IMR-90 (cell line): ENCODE measurements around the gene VRK2. TPM values are rescaled to one million over a fixed set of nuclear protein-coding genes. Genes with fewer than 3 reads are reported as not detected.

Source experiments
- ATAC-seq: fragments of 200-7000 bp; cut with Tn5 transposase; 2 replicates; pipeline ENCODE4 v1.9.1; 2020; ENCODE audit warnings: low read depth, mild to moderate bottlenecking, moderate library complexity
- BruUV-seq: library from RNA; stranded (reverse); fragments of 400-500 nt; replicated peaks from 2 replicates; lab custom pipeline; 2021; lab: Mats Ljungman, UMichigan
- CTCF ChIA-PET: fragments of 300-600 bp; formaldehyde crosslinking; extraction: SDS; loops from one replicate; lab custom pipeline; 2021; ENCODE audit warnings: antibody characterized with exemption; lab: Yijun Ruan, JAX
- POLR2A ChIA-PET: fragments of 300-600 bp; sonication (Branson Sonifier 250); formaldehyde crosslinking; loops from one replicate; lab custom pipeline; 2022; ENCODE audit warnings: antibody characterized with exemption; ENCODE audit not compliant: unreplicated experiment; lab: Charles Lee
- DNase-seq: peaks from one replicate; pipeline ENCODE4 v3.0.0; 2013
- H2AFZ ChIP-seq: replicated peaks from 2 replicates; pipeline ENCODE3; 2013; ENCODE audit warnings: low read length, mild to moderate bottlenecking; ENCODE audit not compliant: poor library complexity
- H2AK5ac ChIP-seq: 2 replicates; pipeline ENCODE4 v1.6.1; 2013; ENCODE audit warnings: low read depth, low read length, inconsistent platforms
- H2AK9ac ChIP-seq: replicated peaks from 2 replicates; pipeline ENCODE3; 2013; ENCODE audit warnings: mild to moderate bottlenecking, low read depth, low read length, moderate library complexity; ENCODE audit not compliant: poor library complexity
- H2BK120ac ChIP-seq: 2 replicates; pipeline ENCODE4 v1.6.1; 2013; ENCODE audit warnings: low read depth, low read length, inconsistent platforms
- H2BK15ac ChIP-seq: 3 replicates; pipeline ENCODE4 v1.6.1; 2013; ENCODE audit warnings: low read depth, low read length, inconsistent platforms
- H2BK20ac ChIP-seq: 2 replicates; pipeline ENCODE4 v1.6.1; 2013; ENCODE audit warnings: low read depth, mild to moderate bottlenecking, inconsistent platforms, low read length, moderate library complexity
- H2BK5ac ChIP-seq: 2 replicates; pipeline ENCODE4 v1.6.1; 2013; ENCODE audit warnings: mild to moderate bottlenecking, low read depth, low read length, inconsistent platforms; ENCODE audit not compliant: poor library complexity, severe bottlenecking
- H3K14ac ChIP-seq: replicated peaks from 2 replicates; pipeline ENCODE4 v1.6.1; 2013; ENCODE audit warnings: low read depth, low read length, inconsistent platforms
- H3K18ac ChIP-seq: 2 replicates; pipeline ENCODE4 v1.6.1; 2013; ENCODE audit warnings: low read depth, low read length, control low read depth
- H3K23ac ChIP-seq: 2 replicates; pipeline ENCODE4 v1.6.1; 2013; ENCODE audit warnings: low read depth, low read length, inconsistent platforms
- H3K27ac ChIP-seq: 2 replicates; pipeline ENCODE4 v1.5.1; 2013; ENCODE audit warnings: mild to moderate bottlenecking, control low read depth, low read length; ENCODE audit not compliant: insufficient read depth
- H3K27me3 ChIP-seq: 2 replicates; pipeline ENCODE4 v1.6.1; 2013; ENCODE audit warnings: low read length; ENCODE audit not compliant: control insufficient read depth, insufficient read depth
- H3K36me3 ChIP-seq: 2 replicates; pipeline ENCODE4 v1.6.1; 2013; ENCODE audit warnings: low read length, mixed read lengths; ENCODE audit not compliant: control insufficient read depth, insufficient read depth
- H3K4ac ChIP-seq: 2 replicates; pipeline ENCODE4 v1.6.1; 2013; ENCODE audit warnings: low read depth, low read length, inconsistent platforms
- H3K4me1 ChIP-seq: 2 replicates; pipeline ENCODE4 v1.6.1; 2013; ENCODE audit warnings: low read length, mixed read lengths; ENCODE audit not compliant: control insufficient read depth, insufficient read depth
- H3K4me2 ChIP-seq: 2 replicates; pipeline ENCODE4 v1.6.1; 2013; ENCODE audit warnings: low read depth, mild to moderate bottlenecking, control low read depth, low read length, moderate library complexity
- H3K4me3 ChIP-seq: 2 replicates; pipeline ENCODE4 v1.5.1; 2013; ENCODE audit warnings: low read depth, mild to moderate bottlenecking, control low read depth, low read length, moderate library complexity; ENCODE audit not compliant: insufficient read depth
- H3K56ac ChIP-seq: 2 replicates; pipeline ENCODE4 v1.6.1; 2013; ENCODE audit warnings: low read length, inconsistent platforms; ENCODE audit not compliant: insufficient read depth; ENCODE audit errors: extremely low read depth
- H3K79me1 ChIP-seq, 2 experiments: 2 replicates each; pipeline ENCODE4 v1.6.1; 2013; ENCODE audit warnings: low read length in 2 of 2, inconsistent platforms in 1 of 2, low read depth in 1 of 2
- H3K9ac ChIP-seq: 2 replicates; pipeline ENCODE4 v1.6.1; 2013; ENCODE audit warnings: low read depth, low read length, control low read depth
- H3K9me1 ChIP-seq: 2 replicates; pipeline ENCODE4 v1.6.1; 2013; ENCODE audit warnings: low read length, inconsistent platforms; ENCODE audit not compliant: insufficient read depth
- H3K9me3 ChIP-seq: 2 replicates; pipeline ENCODE4 v1.6.1; 2013; ENCODE audit warnings: low read length; ENCODE audit not compliant: control insufficient read depth, insufficient read depth
- H4K20me1 ChIP-seq: 2 replicates; pipeline ENCODE4 v1.6.1; 2013; ENCODE audit warnings: low read length, inconsistent platforms; ENCODE audit not compliant: insufficient read depth
- H4K5ac ChIP-seq: 2 replicates; pipeline ENCODE4 v1.6.1; 2013; ENCODE audit warnings: mild to moderate bottlenecking, low read depth, low read length, control low read depth
- H4K8ac ChIP-seq, 2 experiments: 2 replicates each; pipeline ENCODE4 v1.6.1; 2013; ENCODE audit warnings: low read depth in 2 of 2, low read length in 2 of 2, control low read depth in 1 of 2, inconsistent platforms in 1 of 2
- H4K91ac ChIP-seq: 2 replicates; pipeline ENCODE4 v1.6.1; 2013; ENCODE audit warnings: low read depth, low read length, inconsistent platforms; ENCODE audit not compliant: insufficient read depth
- BHLHE40 ChIP-seq: fragments of 150-350 bp; IDR thresholded peaks from 2 replicates; pipeline ENCODE4 v1.6.1; 2016; ENCODE audit warnings: mild to moderate bottlenecking, low read depth, low read length
- CEBPB ChIP-seq: IDR thresholded peaks from 2 replicates; pipeline ENCODE4 v1.6.1; 2012; ENCODE audit warnings: low read depth, low read length, improper control_type of control experiment
- CHD1 ChIP-seq: IDR thresholded peaks from 2 replicates; pipeline ENCODE4 v1.6.1; 2012; ENCODE audit warnings: low read depth, low read length, improper control_type of control experiment
- CTCF ChIP-seq: conservative IDR thresholded peaks from 2 replicates; pipeline ENCODE4 v1.5.1; 2012; ENCODE audit warnings: mild to moderate bottlenecking, low read depth, low read length, improper control_type of control experiment
- FOS ChIP-seq: fragments of 150-350 bp; IDR thresholded peaks from 2 replicates; pipeline ENCODE4 v1.6.1; 2016; ENCODE audit warnings: low read depth, low read length
- MAFK ChIP-seq: IDR thresholded peaks from 2 replicates; pipeline ENCODE4 v1.6.1; 2012; ENCODE audit warnings: low read depth, low read length, improper control_type of control experiment
- MAZ ChIP-seq: IDR thresholded peaks from 2 replicates; pipeline ENCODE4 v1.6.1; 2012; ENCODE audit warnings: low read depth, mild to moderate bottlenecking, low read length, improper control_type of control experiment, moderate library complexity, borderline replicate concordance
- MXI1 ChIP-seq: IDR thresholded peaks from 2 replicates; pipeline ENCODE4 v1.6.1; 2012; ENCODE audit warnings: low read depth, mild to moderate bottlenecking, low read length, moderate library complexity, borderline replicate concordance
- NFE2L2 ChIP-seq: fragments of 150-350 bp; IDR thresholded peaks from 2 replicates; pipeline ENCODE4 v1.6.1; 2016; ENCODE audit warnings: low read depth, mild to moderate bottlenecking, low read length
- POLR2A ChIP-seq: IDR thresholded peaks from 2 replicates; pipeline ENCODE4 v1.6.1; 2012; ENCODE audit warnings: mild to moderate bottlenecking, low read depth, low read length
- RAD21 ChIP-seq: IDR thresholded peaks from 2 replicates; pipeline ENCODE4 v1.6.1; 2012; ENCODE audit warnings: low read length, improper control_type of control experiment
- RCOR1 ChIP-seq: IDR thresholded peaks from 2 replicates; pipeline ENCODE4 v1.6.1; 2012; ENCODE audit warnings: mild to moderate bottlenecking, low read length, improper control_type of control experiment; ENCODE audit not compliant: insufficient replicate concordance
- RFX5 ChIP-seq: IDR thresholded peaks from 2 replicates; pipeline ENCODE4 v1.8.0; 2012; ENCODE audit warnings: low read depth, mild to moderate bottlenecking, low read length, moderate library complexity
- SMC3 ChIP-seq: fragments of 150-350 bp; IDR thresholded peaks from 2 replicates; pipeline ENCODE4 v1.6.1; 2016; ENCODE audit warnings: low read depth, mild to moderate bottlenecking, antibody characterized with exemption, low read length, moderate library complexity
- WGBS, 2 experiments: methylation state at CpG; one replicate each; pipeline versions ENCODE4 v1.1.5 to v1.1.7; 2013; ENCODE audit warnings: missing lambda C conversion rate in 2 of 2; ENCODE audit not compliant: insufficient read length in 1 of 2; ENCODE audit errors: extremely low coverage in 2 of 2; 5-methylcytosine and 5-hydroxymethylcytosine counted together
- dilution Hi-C: fragments of 300-500 bp; cut with HindIII; formaldehyde crosslinking; loops from one replicate; pipeline ENCODE4 v1.14.3; 2018; ENCODE audit warnings: low sequenced_read_pairs; ENCODE audit not compliant: unreplicated experiment
- in situ Hi-C: fragments of 300-500 bp; cut with MboI; formaldehyde crosslinking; loops from 3 replicates; pipeline ENCODE4 v1.14.3; 2019; ENCODE audit warnings: low sequenced_read_pairs, inconsistent platforms, mixed read lengths
- intact Hi-C: fragments of 100-400 bp; cut with micrococcal nuclease; formaldehyde crosslinking; loops from 2 replicates; pipeline ENCODE4 v1.10.0; 2022
- polyA plus RNA-seq, 3 experiments: library from polyadenylated mRNA; depleted of rRNA; stranded (reverse); fragments of >200 nt; gene quantifications; 2 replicates each; pipeline ENCODE4 v1.2.3, GENCODE V29; 2012; ENCODE audit warnings: low replicate concordance in 1 of 3
- total RNA-seq: library from RNA; depleted of rRNA; stranded (reverse); fragments of >200 nt; gene quantifications from 2 replicates; pipeline ENCODE4 v1.2.3, GENCODE V29; 2012
- TF ChIP-seq, protein P1 (sequence below): fragments of 150-350 bp; IDR thresholded peaks from 2 replicates; pipeline ENCODE4 v1.6.1; 2016; ENCODE audit warnings: low read depth, mild to moderate bottlenecking, low read length, moderate library complexity, borderline replicate concordance
- TF ChIP-seq, protein P2 (sequence below): fragments of 150-350 bp; IDR thresholded peaks from 2 replicates; pipeline ENCODE4 v1.6.1; 2017; ENCODE audit warnings: mild to moderate bottlenecking, antibody characterized with exemption, low read length, low read depth

Gene VRK2
- total and polyA plus RNA-seq, 2 of the 4 experiments (the other 2 are of a cell fraction) = 12.2 to 22.8 TPM

DNA sequence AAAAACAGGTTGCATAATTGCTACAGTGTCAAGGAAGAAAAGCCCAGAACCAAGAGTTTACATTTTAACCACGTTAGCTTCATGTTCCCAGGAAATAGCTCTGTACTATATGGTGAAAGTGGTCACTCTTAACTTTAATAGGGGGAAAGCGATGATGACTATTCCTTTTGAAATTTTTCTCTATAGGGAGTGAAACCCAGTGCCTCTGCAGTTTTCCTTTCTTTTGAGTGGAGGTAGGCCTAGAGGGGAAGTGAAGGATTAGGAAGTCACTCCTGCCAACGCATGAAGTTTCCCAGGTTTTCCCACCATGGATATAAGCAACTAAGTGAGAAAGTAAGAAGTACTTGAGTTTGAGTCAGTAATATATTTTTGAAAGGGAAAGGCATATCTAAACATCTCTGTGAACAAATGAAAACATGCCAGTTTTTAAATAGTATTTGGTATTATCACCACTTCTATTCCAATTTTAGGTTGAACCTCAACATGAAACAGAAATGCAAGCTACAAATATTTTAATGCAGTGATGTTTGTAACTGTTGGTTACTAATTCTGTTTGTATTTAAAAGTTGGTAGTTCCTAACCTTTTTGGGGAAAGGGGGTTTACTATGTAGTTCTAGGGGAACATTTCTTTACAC, 91.9 kb downstream of the VRK2 start:
- no peaks in the 10 kb centered on the region; a peak in 1 of 4 replicates for H3K79me1 ChIP-seq
- no peaks in the 10 kb centered on the region for H4K20me1 ChIP-seq
- no peak overlapping the region for H3K18ac ChIP-seq
- no peaks in the 10 kb centered on the region for H3K27me3 ChIP-seq
- H4K91ac ChIP-seq = no peak overlapping the region
- H2AK9ac ChIP-seq = no peak overlapping the region
- H2AK5ac ChIP-seq = no peak overlapping the region
- H3K4me2 ChIP-seq = no peak overlapping the region
- no peak overlapping the region for H4K5ac ChIP-seq
- H2BK20ac ChIP-seq = no peak overlapping the region
- in situ Hi-C loops (loop anchor here (25.0 kb wide), 1 partner anchor 299 kb away; no protein-coding TSS in a partner anchor), dilution Hi-C loops (no loop called here), intact Hi-C loops (no loop called here)
- H3K9ac ChIP-seq = no peak overlapping the region
- no peak overlapping the region for H3K4ac ChIP-seq
- no peaks in the 10 kb centered on the region; the same call in 1 of the 2 replicates for H3K4me1 ChIP-seq
- ChIA-PET CTCF (no interaction called here), POLR2A (no interaction called here)
- H2BK5ac ChIP-seq = no peak overlapping the region
- ATAC-seq = no peak
- H3K27ac ChIP-seq = no peak overlapping the region
- no peak overlapping the region for H3K14ac ChIP-seq
- H2BK120ac ChIP-seq = no peak overlapping the region
- no peak for TF ChIP-seq RAD21
- no peak for TF ChIP-seq BHLHE40
- TF ChIP-seq, protein P1, sequence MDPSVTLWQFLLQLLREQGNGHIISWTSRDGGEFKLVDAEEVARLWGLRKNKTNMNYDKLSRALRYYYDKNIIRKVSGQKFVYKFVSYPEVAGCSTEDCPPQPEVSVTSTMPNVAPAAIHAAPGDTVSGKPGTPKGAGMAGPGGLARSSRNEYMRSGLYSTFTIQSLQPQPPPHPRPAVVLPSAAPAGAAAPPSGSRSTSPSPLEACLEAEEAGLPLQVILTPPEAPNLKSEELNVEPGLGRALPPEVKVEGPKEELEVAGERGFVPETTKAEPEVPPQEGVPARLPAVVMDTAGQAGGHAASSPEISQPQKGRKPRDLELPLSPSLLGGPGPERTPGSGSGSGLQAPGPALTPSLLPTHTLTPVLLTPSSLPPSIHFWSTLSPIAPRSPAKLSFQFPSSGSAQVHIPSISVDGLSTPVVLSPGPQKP = no peak
- no peak for TF ChIP-seq SMC3
- no peak for TF ChIP-seq MXI1
- no peak for TF ChIP-seq POLR2A
- TF ChIP-seq, protein P2, sequence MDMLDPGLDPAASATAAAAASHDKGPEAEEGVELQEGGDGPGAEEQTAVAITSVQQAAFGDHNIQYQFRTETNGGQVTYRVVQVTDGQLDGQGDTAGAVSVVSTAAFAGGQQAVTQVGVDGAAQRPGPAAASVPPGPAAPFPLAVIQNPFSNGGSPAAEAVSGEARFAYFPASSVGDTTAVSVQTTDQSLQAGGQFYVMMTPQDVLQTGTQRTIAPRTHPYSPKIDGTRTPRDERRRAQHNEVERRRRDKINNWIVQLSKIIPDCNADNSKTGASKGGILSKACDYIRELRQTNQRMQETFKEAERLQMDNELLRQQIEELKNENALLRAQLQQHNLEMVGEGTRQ = no peak
- no peak for TF ChIP-seq FOS
- TF ChIP-seq RCOR1 = no peak
- no peak for TF ChIP-seq RFX5
- no peak for TF ChIP-seq CTCF
- no peak for TF ChIP-seq MAZ
- no peak for TF ChIP-seq CEBPB
- no peak for TF ChIP-seq MAFK
- no peak for TF ChIP-seq CHD1
- no peak for TF ChIP-seq NFE2L2
- no TSS peak for BruUV-seq
- no peak overlapping the region for H4K8ac ChIP-seq
- H3K36me3 ChIP-seq = peaks cover 2% of the 10 kb centered on the region; the same call in 1 of the 2 replicates
- H2BK15ac ChIP-seq = no peak overlapping the region
- H3K23ac ChIP-seq = no peak overlapping the region
- no CpG with 5 or more reads among the region's 3 CpGs for WGBS, 2 experiments
- no peak for DNase-seq
- H3K56ac ChIP-seq = no peak overlapping the region
- H3K4me3 ChIP-seq = no peak overlapping the region
- no peaks in the 10 kb centered on the region for H3K9me1 ChIP-seq
- H3K9me3 ChIP-seq = no peaks in the 10 kb centered on the region
- no peak overlapping the region for H2AFZ ChIP-seq
